SK-N-SH treated with all-trans-retinoic acid at 6 μM for 48 hours (cell line): ENCODE data around the gene SDF4.

Experiments
- ATAC-seq: fragments of 200-7000 bp; cut with Tn5 transposase; 3 replicates; pipeline ENCODE4 v1.9.1; 2020; ENCODE audit warnings: mild to moderate bottlenecking, moderate library complexity
- ARNTL ChIP-seq: fragments of 450-650 bp; formaldehyde crosslinking; IDR thresholded peaks from 2 replicates; pipeline ENCODE4 v1.5.0; 2020; ENCODE audit warnings: low read depth, mild to moderate bottlenecking, moderate library complexity, borderline replicate concordance
- BACH2 ChIP-seq: fragments of 250-450 bp; sonication (Bioruptor Pico); IDR thresholded peaks from 2 replicates; pipeline ENCODE4 v1.9.0; 2021; ENCODE audit warnings: mild to moderate bottlenecking, borderline replicate concordance
- CREB5 ChIP-seq: fragments of 250-450 bp; sonication (Bioruptor Pico); IDR thresholded peaks from 2 replicates; pipeline ENCODE4 v1.5.1; 2020; ENCODE audit warnings: low read depth, mild to moderate bottlenecking, moderate library complexity
- CSDC2 ChIP-seq: fragments of 250-450 bp; sonication (Bioruptor Pico); IDR thresholded peaks from 2 replicates; pipeline ENCODE4 v1.5.0; 2020; ENCODE audit warnings: mild to moderate bottlenecking, moderate library complexity
- CSRNP3 ChIP-seq: fragments of 250-450 bp; sonication (Bioruptor Pico); IDR thresholded peaks from 2 replicates; pipeline ENCODE4 v1.5.1; 2021; ENCODE audit warnings: mild to moderate bottlenecking, moderate library complexity
- ESRRG ChIP-seq: fragments of 250-450 bp; sonication (Bioruptor Pico); IDR thresholded peaks from 2 replicates; pipeline ENCODE4 v1.6.1; 2021; ENCODE audit warnings: mild to moderate bottlenecking
- GLIS3 ChIP-seq: fragments of 250-450 bp; sonication (Bioruptor Pico); IDR thresholded peaks from 2 replicates; pipeline ENCODE4 v1.5.0; 2020; ENCODE audit warnings: mild to moderate bottlenecking, moderate library complexity
- OSR1 ChIP-seq: fragments of 250-450 bp; sonication (Bioruptor Pico); IDR thresholded peaks from 2 replicates; pipeline ENCODE4 v1.8.0; 2022; ENCODE audit warnings: moderate library complexity, mild to moderate bottlenecking, inconsistent platforms
- PATZ1 ChIP-seq: fragments of 250-450 bp; sonication (Bioruptor Pico); IDR thresholded peaks from 2 replicates; pipeline ENCODE4 v1.8.0; 2020; ENCODE audit warnings: mild to moderate bottlenecking, moderate library complexity, borderline replicate concordance
- PPARA ChIP-seq: fragments of 250-450 bp; sonication (Bioruptor Pico); IDR thresholded peaks from 2 replicates; pipeline ENCODE4 v1.5.0; 2020; ENCODE audit warnings: mild to moderate bottlenecking, borderline replicate concordance
- RARB ChIP-seq: fragments of 250-450 bp; sonication (Bioruptor Pico); IDR thresholded peaks from 2 replicates; pipeline ENCODE4 v1.8.0; 2021; ENCODE audit warnings: mild to moderate bottlenecking, moderate library complexity
- SNAI2 ChIP-seq: fragments of 250-450 bp; sonication (Bioruptor Pico); IDR thresholded peaks from 2 replicates; pipeline ENCODE4 v1.5.0; 2020; ENCODE audit warnings: mild to moderate bottlenecking, moderate library complexity
- TCF4 ChIP-seq: fragments of 250-450 bp; sonication (Bioruptor Pico); IDR thresholded peaks from 2 replicates; pipeline ENCODE4 v1.8.0; 2021; ENCODE audit warnings: mild to moderate bottlenecking, moderate library complexity, borderline replicate concordance
- TOX ChIP-seq: fragments of 250-450 bp; sonication (Bioruptor Pico); IDR thresholded peaks from 2 replicates; pipeline ENCODE4 v1.8.0; 2021; ENCODE audit warnings: mild to moderate bottlenecking, moderate library complexity, borderline replicate concordance
- TSHZ2 ChIP-seq: fragments of 250-450 bp; sonication (Bioruptor Pico); IDR thresholded peaks from 2 replicates; pipeline ENCODE4 v1.5.0; 2020; ENCODE audit warnings: mild to moderate bottlenecking, moderate library complexity
- ZC3H10 ChIP-seq: fragments of 250-450 bp; sonication (Bioruptor Pico); IDR thresholded peaks from 2 replicates; pipeline ENCODE4 v1.5.1; 2021; ENCODE audit warnings: mild to moderate bottlenecking, moderate library complexity
- ZFP3 ChIP-seq: fragments of 250-450 bp; sonication (Bioruptor Pico); IDR thresholded peaks from 2 replicates; pipeline ENCODE4 v1.5.0; 2020; ENCODE audit warnings: mild to moderate bottlenecking, moderate library complexity
- ZFP30 ChIP-seq: fragments of 450-650 bp; formaldehyde crosslinking; IDR thresholded peaks from 2 replicates; pipeline ENCODE4 v1.5.0; 2022; ENCODE audit warnings: mild to moderate bottlenecking, moderate library complexity
- ZNF565 ChIP-seq: fragments of 450-650 bp; formaldehyde crosslinking; conservative IDR thresholded peaks from 2 replicates; pipeline ENCODE4 v1.5.0; 2020; ENCODE audit warnings: low read depth, mild to moderate bottlenecking, moderate library complexity

The SDF4 gene

GRCh38 chr1:1215881-1216605, 15.8 kb downstream of the SDF4 start:
- no peak; the same call in 2 of the 3 replicates for ATAC-seq
- no peak for TF ChIP-seq BACH2 (CRISPR knock-in tag)
- no peak for TF ChIP-seq TOX (CRISPR knock-in tag)
- TF ChIP-seq RARB (CRISPR knock-in tag), result no peak
- TF ChIP-seq SNAI2 (CRISPR knock-in tag), result no peak
- TF ChIP-seq CSDC2 (CRISPR knock-in tag), result no peak
- no peak for TF ChIP-seq TCF4
- no peak for TF ChIP-seq GLIS3
- TF ChIP-seq ARNTL (CRISPR knock-in tag), result no peak
- TF ChIP-seq ZNF565 (CRISPR knock-in tag), result no peak
- TF ChIP-seq CSRNP3 (CRISPR knock-in tag), result no peak

- TF ChIP-seq GLIS3 (no peak), CSRNP3 (CRISPR knock-in tag) (no peak), CREB5 (CRISPR knock-in tag) (no peak), OSR1 (CRISPR knock-in tag) (no peak), CSDC2 (CRISPR knock-in tag) (no peak), ZC3H10 (no peak), BACH2 (CRISPR knock-in tag) (no peak), TCF4 (no peak), PPARA (CRISPR knock-in tag) (no peak), ZFP3 (CRISPR knock-in tag) (no peak), ARNTL (CRISPR knock-in tag) (no peak), TOX (CRISPR knock-in tag) (no peak), ZNF565 (CRISPR knock-in tag) (no peak), RARB (CRISPR knock-in tag) (no peak), TSHZ2 (CRISPR knock-in tag) (no peak), PATZ1 (no peak), ESRRG (CRISPR knock-in tag) (no peak), ZFP30 (CRISPR knock-in tag) (no peak)
- ATAC-seq, result no peak; the same call in 2 of the 3 replicates
These were observed 16.6 kb downstream of the SDF4 start for GRCh38 chr1:1215080-1215676.
